Hepatocyte (in vitro differentiated cells): ENCODE measurements around the gene OR13H1. TPM values are rescaled to one million over a fixed set of nuclear protein-coding genes. Genes with fewer than 3 reads are reported as not detected.

Experiments used
- DNase-seq: peaks from one replicate; pipeline ENCODE4 v3.0.0-alpha.2; 2016; ENCODE audit warnings: low spot score
- H2AFZ ChIP-seq: fragments of 200-600 bp; sonication (generic); 2 replicates; pipeline ENCODE4 v1.6.0; 2016; ENCODE audit warnings: antibody characterized with exemption, mild to moderate bottlenecking
- H3K27ac ChIP-seq: fragments of 200-600 bp; sonication (generic); 2 replicates; pipeline ENCODE4 v1.5.1; 2016; ENCODE audit warnings: mild to moderate bottlenecking
- H3K27me3 ChIP-seq: fragments of 200-600 bp; sonication (generic); 2 replicates; pipeline ENCODE4 v1.6.1; 2016
- H3K36me3 ChIP-seq: fragments of 200-600 bp; sonication (generic); replicated peaks from 2 replicates; pipeline ENCODE4 v1.5.1; 2016; ENCODE audit warnings: low read depth; ENCODE audit not compliant: insufficient read depth
- H3K4me1 ChIP-seq: fragments of 200-600 bp; sonication (generic); 2 replicates; pipeline ENCODE4 v1.5.1; 2016; ENCODE audit warnings: mild to moderate bottlenecking, moderate library complexity; ENCODE audit not compliant: insufficient read depth
- H3K4me2 ChIP-seq: fragments of 200-600 bp; sonication (generic); 2 replicates; pipeline ENCODE4 v1.6.0; 2016
- H3K4me3 ChIP-seq: fragments of 200-600 bp; sonication (generic); 2 replicates; pipeline ENCODE4 v1.5.1; 2016; ENCODE audit warnings: mild to moderate bottlenecking
- H3K79me2 ChIP-seq: fragments of 200-600 bp; sonication (generic); 2 replicates; pipeline ENCODE4 v1.6.0; 2017; ENCODE audit warnings: mild to moderate bottlenecking
- H3K9me2 ChIP-seq: fragments of 200-600 bp; sonication (generic); replicated peaks from 2 replicates; pipeline ENCODE4 v1.6.0; 2017; ENCODE audit warnings: mild to moderate bottlenecking; ENCODE audit not compliant: insufficient read depth
- H3K9me3 ChIP-seq: fragments of 200-600 bp; sonication (generic); 2 replicates; pipeline ENCODE4 v1.5.1; 2016; ENCODE audit warnings: low read depth, mild to moderate bottlenecking
- H4K20me1 ChIP-seq: fragments of 200-600 bp; sonication (generic); 2 replicates; pipeline ENCODE4 v1.6.0; 2016; ENCODE audit warnings: mild to moderate bottlenecking; ENCODE audit not compliant: insufficient read depth, poor library complexity, severe bottlenecking
- EZH2 ChIP-seq: fragments of 200-600 bp; sonication (generic); IDR thresholded peaks from 2 replicates; pipeline ENCODE4 v1.6.1; 2016; ENCODE audit warnings: antibody characterized with exemption, mild to moderate bottlenecking, borderline replicate concordance
- EZH2phosphoT487 ChIP-seq: fragments of 200-600 bp; sonication (generic); IDR thresholded peaks from one replicate; pipeline ENCODE4 v1.6.1; 2018; ENCODE audit warnings: antibody characterized with exemption, mild to moderate bottlenecking, low read depth, moderate library complexity; ENCODE audit not compliant: unreplicated experiment, severe bottlenecking
- WGBS: methylation state at CpG from one replicate; pipeline ENCODE4 v1.1.6; 2016; ENCODE audit warnings: low lambda C conversion rate; ENCODE audit errors: missing lambda C conversion rate; 5-methylcytosine and 5-hydroxymethylcytosine counted together
- polyA plus RNA-seq: library from polyadenylated mRNA; unstranded; fragments of >200 nt; fragmentation: Nextera tagmentation; extraction: Ambion mirVana; gene quantifications from 2 replicates; pipeline ENCODE4 v1.2.1, GENCODE V29; 2016
- total RNA-seq: library from RNA; depleted of rRNA; stranded (reverse); fragments of >200 nt; gene quantifications from 2 replicates; pipeline ENCODE4 v1.2.3, GENCODE V29; 2014
- TF ChIP-seq, protein P1 (sequence below): fragments of 200-600 bp; sonication (generic); IDR thresholded peaks from 2 replicates; pipeline ENCODE4 v1.5.1; 2016; ENCODE audit warnings: antibody characterized with exemption, mild to moderate bottlenecking; ENCODE audit not compliant: poor library complexity

Gene OR13H1
- total and polyA plus RNA-seq, 2 experiments from 2014 or later, result not detected

DNA sequence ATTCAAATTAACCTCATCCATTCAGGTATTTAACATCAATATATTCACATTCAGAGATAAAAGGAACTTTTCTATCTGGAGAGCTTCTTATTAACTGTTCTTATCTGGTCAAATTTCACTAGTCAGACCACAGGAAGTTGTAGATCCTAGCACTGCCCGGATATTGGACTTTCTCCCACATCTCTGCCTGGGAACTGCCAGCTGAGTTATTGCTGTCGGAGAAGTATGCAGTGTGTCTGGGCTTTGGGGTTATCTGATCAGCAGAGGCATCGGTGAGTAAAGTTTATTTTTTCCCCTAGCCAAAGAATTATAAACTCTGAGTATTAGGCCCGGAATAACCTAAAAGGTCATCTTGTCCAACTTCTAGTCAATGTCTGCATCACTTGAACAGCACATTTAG lies 45.1 kb downstream of the OR13H1 start:
- TF ChIP-seq, protein P1, sequence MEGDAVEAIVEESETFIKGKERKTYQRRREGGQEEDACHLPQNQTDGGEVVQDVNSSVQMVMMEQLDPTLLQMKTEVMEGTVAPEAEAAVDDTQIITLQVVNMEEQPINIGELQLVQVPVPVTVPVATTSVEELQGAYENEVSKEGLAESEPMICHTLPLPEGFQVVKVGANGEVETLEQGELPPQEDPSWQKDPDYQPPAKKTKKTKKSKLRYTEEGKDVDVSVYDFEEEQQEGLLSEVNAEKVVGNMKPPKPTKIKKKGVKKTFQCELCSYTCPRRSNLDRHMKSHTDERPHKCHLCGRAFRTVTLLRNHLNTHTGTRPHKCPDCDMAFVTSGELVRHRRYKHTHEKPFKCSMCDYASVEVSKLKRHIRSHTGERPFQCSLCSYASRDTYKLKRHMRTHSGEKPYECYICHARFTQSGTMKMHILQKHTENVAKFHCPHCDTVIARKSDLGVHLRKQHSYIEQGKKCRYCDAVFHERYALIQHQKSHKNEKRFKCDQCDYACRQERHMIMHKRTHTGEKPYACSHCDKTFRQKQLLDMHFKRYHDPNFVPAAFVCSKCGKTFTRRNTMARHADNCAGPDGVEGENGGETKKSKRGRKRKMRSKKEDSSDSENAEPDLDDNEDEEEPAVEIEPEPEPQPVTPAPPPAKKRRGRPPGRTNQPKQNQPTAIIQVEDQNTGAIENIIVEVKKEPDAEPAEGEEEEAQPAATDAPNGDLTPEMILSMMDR, result no peak
- TF ChIP-seq EZH2 (no peak), EZH2phosphoT487 (no peak)
- DNase-seq, result peak; percentile 28
- Histone ChIP-seq H3K79me2 (no peaks in the 10 kb centered on the region), H4K20me1 (no peaks in the 10 kb centered on the region), H3K27ac (no peak overlapping the region), H3K4me1 (no peaks in the 10 kb centered on the region), H3K4me2 (no peak overlapping the region), H2AFZ (no peak overlapping the region), H3K9me2 (no peaks in the 10 kb centered on the region), H3K36me3 (no peaks in the 10 kb centered on the region), H3K4me3 (no peak overlapping the region), H3K27me3 (no peaks in the 10 kb centered on the region), H3K9me3 (no peaks in the 10 kb centered on the region)
- WGBS, result 36% methylated on average over 4 of the region's 4 CpGs
